Prostate gland (tissue), 2 donors: ENCODE results near the gene MRPS25. TPM values are rescaled to one million over a fixed set of nuclear protein-coding genes. Genes with fewer than 3 reads are reported as not detected.

Experiments used
- DNase-seq: peaks from one replicate; pipeline ENCODE4 v3.0.0-alpha.2; 2019; ENCODE audit warnings: low spot score
- H3K27ac ChIP-seq, 2 donors: fragments of 200-600 bp; sonication (generic); 2 replicates each; pipeline ENCODE4 v1.5.1; 2017 to 2019
- H3K27me3 ChIP-seq: fragments of 200-600 bp; sonication (generic); replicated peaks from 2 replicates; pipeline ENCODE4 v1.5.1; 2019; ENCODE audit not compliant: insufficient read depth
- H3K36me3 ChIP-seq, 2 donors: fragments of 200-600 bp; sonication (generic); 1 replicate in 1 of 2; 2 replicates in 1 of 2; pipeline versions ENCODE4 v1.5.1 to v1.8.1; 2017 to 2019
- H3K4me1 ChIP-seq: fragments of 200-600 bp; sonication (generic); replicated peaks from 2 replicates; pipeline ENCODE4 v1.5.1; 2019
- H3K4me3 ChIP-seq, 2 donors: fragments of 200-600 bp; sonication (generic); 2 replicates each; pipeline ENCODE4 v1.5.1; 2017 to 2019
- H3K9me3 ChIP-seq: fragments of 200-600 bp; sonication (generic); 2 replicates; pipeline ENCODE4 v1.5.1; 2017
- CTCF ChIP-seq, 4 experiments: fragments of 200-600 bp in 2 of 4; fragments of 450-650 bp in 2 of 4; sonication (generic) in 2 of 4; IDR thresholded peaks; 1 replicate in 3 of 4; 2 replicates in 1 of 4; pipeline ENCODE4 v1.5.1; 2016 to 2019; ENCODE audit warnings: antibody characterized with exemption in 4 of 4, mild to moderate bottlenecking in 2 of 4, moderate library complexity in 2 of 4
- POLR2A ChIP-seq: fragments of 450-650 bp; IDR thresholded peaks from one replicate; pipeline ENCODE4 v1.6.1; 2016; ENCODE audit warnings: antibody characterized with exemption, mild to moderate bottlenecking
- POLR2AphosphoS5 ChIP-seq: sonication (generic); formaldehyde crosslinking; IDR thresholded peaks from one replicate; pipeline ENCODE4 v1.6.1; 2017; ENCODE audit warnings: antibody characterized with exemption
- WGBS: methylation state at CpG from one replicate; pipeline ENCODE4 v1.1.5; 2018; 5-methylcytosine and 5-hydroxymethylcytosine counted together
- intact Hi-C: fragments of 100-400 bp; cut with DNase I; formaldehyde crosslinking; loops from one replicate; pipeline ENCODE4 v1.14.2; 2022
- total RNA-seq, 2 donors: library from RNA; depleted of rRNA; stranded (reverse); fragments of >200 nt; gene quantifications; one replicate each; pipeline ENCODE4 v1.1.0, GENCODE V29; 2016

Gene MRPS25
- total RNA-seq, 2 donors from 2014 or later = 16.6 to 49.1 TPM

DNA sequence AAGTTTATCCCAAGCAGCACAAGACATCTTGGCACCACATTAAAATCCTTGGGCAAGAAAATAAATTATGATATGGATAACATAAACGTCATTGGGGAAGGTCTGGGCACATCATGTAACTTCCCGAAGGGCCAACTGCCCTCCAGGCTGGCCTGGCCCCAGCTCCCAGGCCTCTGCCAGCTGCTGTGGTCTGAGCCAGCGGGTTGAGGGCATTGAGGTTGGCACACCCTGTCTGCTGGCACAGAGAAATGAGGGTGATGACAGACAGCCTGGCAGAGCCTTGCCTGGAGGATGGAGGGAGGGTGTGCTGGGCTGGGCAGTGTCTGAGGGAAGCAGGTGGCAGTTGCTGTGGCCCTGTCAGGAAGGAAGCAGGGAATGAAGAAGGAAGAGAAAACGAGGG is 37.1 kb upstream of the MRPS25 start:
- Histone ChIP-seq H3K4me3 (no peak overlapping the region), H3K27ac (peak overlapping the region; percentile 27 to 44), H3K36me3 (no peaks in the 10 kb centered on the region), H3K9me3 (no peaks in the 10 kb centered on the region), H3K27me3 (no peaks in the 10 kb centered on the region), H3K4me1 (no peaks in the 10 kb centered on the region)
- no peak for TF ChIP-seq POLR2A
- no peak for TF ChIP-seq CTCF (IDR thresholded peaks at IDR 0.05)
- peak; percentile 38 for TF ChIP-seq POLR2AphosphoS5
- WGBS = 13% methylated on average over 4 of the region's 4 CpGs
- peak; percentile 59 for DNase-seq
- intact Hi-C loops = loop anchor here (5.0 kb wide), 1 partner anchor 160 kb away; no protein-coding TSS in a partner anchor

DNA sequence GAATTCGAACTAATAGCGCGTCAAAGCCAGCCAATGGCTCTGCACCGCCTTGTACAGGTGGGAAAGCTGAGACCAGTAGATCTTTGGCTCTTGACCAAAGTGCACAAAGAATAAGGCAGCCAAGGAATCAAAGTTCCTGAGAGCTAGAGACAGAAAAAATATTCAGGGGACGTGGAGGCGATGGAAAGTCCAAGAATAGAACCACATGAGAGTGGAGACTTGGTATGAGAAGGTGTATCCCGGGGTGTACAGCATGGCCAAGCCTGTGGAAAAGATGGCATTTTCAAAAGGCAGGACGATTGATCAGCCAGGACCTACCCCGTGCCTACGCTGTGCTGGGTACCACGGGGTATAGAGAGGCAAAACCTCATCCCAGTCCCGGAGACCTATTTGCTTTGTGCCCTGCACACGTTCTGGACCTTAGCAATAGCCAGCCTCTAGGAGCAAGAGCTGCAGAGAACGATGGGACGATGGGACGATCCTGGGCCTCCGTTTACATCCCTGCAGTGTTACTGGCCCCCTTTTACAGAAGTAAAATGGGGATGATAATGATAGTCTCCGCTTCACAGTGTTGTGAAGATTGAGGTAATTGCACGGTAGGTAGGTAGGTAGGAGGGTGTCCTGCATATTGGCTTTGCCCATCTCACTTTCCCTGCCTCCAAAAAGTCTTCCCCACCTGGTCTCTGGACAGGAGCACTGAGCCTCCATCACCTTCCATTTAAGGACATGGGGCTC is 34.4 kb upstream of the MRPS25 start:
- no peaks in the 10 kb centered on the region for H3K9me3 ChIP-seq
- H3K27ac ChIP-seq = peak overlapping the region; percentile 64 to 74
- H3K4me1 ChIP-seq = no peaks in the 10 kb centered on the region
- intact Hi-C loops = loop anchor here (5.0 kb wide), 1 partner anchor 157 kb away; no protein-coding TSS in a partner anchor
- H3K4me3 ChIP-seq = peak overlapping the region; percentile 79 to 92
- WGBS = 12% methylated on average over 19 of the region's 19 CpGs
- no peaks in the 10 kb centered on the region for H3K36me3 ChIP-seq
- TF ChIP-seq POLR2A = no peak
- no peak for DNase-seq
- H3K27me3 ChIP-seq = no peaks in the 10 kb centered on the region

GRCh38 chr3:15098503-15099363 is 33.6 kb upstream of the MRPS25 start, which contains the start of gene RBSN:
TSS of gene RBSN (minus strand) at chr3:15099148. CDS start at chr3:15096120, 3,028 bp downstream.
- intact Hi-C loops = no loop called here

DNA sequence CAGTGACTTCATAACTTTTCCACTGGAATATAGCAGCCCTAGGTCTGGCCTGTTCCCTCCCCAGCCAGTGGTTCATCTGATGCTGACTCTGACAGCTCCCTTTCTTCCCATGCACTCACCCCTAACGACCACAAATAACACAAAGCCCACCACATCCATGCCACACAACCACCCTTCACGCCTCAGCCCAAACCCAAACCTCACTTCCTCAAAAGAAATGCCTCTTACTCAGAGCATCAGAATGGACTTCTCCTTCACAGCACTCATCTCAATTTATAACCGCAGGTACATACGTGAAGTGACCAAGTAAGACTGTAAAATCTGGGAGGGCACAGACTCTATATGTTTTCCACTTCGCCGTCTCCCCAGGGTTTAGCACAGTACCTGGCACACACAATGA is 32.8 kb upstream of the MRPS25 start:
- Histone ChIP-seq H3K4me3 (peak overlapping the region; percentile 79 to 92), H3K27me3 (no peaks in the 10 kb centered on the region), H3K27ac (no peak overlapping the region), H3K36me3 (no peaks in the 10 kb centered on the region), H3K4me1 (no peaks in the 10 kb centered on the region), H3K9me3 (no peaks in the 10 kb centered on the region)
- WGBS = 44% methylated on average over 6 of the region's 6 CpGs
- TF ChIP-seq POLR2AphosphoS5 (no peak), CTCF (IDR thresholded peaks at IDR 0.05) (no peak), POLR2A (no peak)
- no peak for DNase-seq
- intact Hi-C loops = no loop called here

More at GRCh38 chr3:15098503-15099363, 33.6 kb upstream of the MRPS25 start, which contains the start of gene RBSN:
- Histone ChIP-seq H3K9me3 (no peaks in the 10 kb centered on the region), H3K4me1 (no peaks in the 10 kb centered on the region), H3K4me3 (peak within 1 kb of the TSS; percentile 79 to 92), H3K27me3 (no peaks in the 10 kb centered on the region), H3K27ac (peak within 1 kb of the TSS; percentile 64 to 74), H3K36me3 (no peaks in the 10 kb centered on the region)
- peak; percentile 92 for DNase-seq
- peak; percentile 100 for TF ChIP-seq POLR2AphosphoS5
- TF ChIP-seq POLR2A = peak; percentile 54
- TF ChIP-seq CTCF (IDR thresholded peaks at IDR 0.05) = peak in 1 of 4 experiments; percentile 18
- WGBS = under 1% methylated on average over 72 of the region's 72 CpGs

DNA sequence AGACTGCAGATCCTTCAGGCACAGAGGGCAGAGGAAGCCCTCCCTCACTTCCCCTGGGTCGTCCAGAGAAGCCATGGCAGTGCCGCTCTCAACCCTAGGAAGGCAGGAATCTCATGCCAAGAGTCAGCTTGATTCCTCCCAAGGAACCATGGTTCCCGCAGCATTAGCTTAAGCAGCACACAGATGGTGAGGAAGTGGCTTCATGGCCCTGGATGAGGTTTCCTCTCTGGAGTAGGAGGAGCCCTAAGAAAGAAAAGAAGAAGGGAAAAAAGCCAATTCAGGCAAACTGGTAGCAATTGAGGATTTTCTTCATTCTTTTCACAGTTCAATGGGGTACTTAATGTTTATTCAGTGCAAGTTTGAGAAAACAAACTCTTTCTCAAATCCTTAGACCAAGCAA is 30.9 kb upstream of the MRPS25 start:
- intact Hi-C loops = no loop called here
- 86% methylated on average over 3 of the region's 3 CpGs for WGBS
- no peak overlapping the region for H3K27ac ChIP-seq

More for the DNA sequence above, 30.9 kb upstream of the MRPS25 start:
- no peak for TF ChIP-seq POLR2A
- H3K4me3 ChIP-seq = no peak overlapping the region
- no peaks in the 10 kb centered on the region for H3K9me3 ChIP-seq
- no peaks in the 10 kb centered on the region for H3K27me3 ChIP-seq
- H3K36me3 ChIP-seq = no peaks in the 10 kb centered on the region
- DNase-seq = no peak
- no peaks in the 10 kb centered on the region for H3K4me1 ChIP-seq
